Measurements from ENCODE around the gene CCDC171. TPM values are rescaled to one million over a fixed set of nuclear protein-coding genes. Genes with fewer than 3 reads are reported as not detected.

CCDC171 gene
- total and polyA plus RNA-seq, 12 donors: 0.29 to 2.4 (median 1.6) TPM

DNA sequence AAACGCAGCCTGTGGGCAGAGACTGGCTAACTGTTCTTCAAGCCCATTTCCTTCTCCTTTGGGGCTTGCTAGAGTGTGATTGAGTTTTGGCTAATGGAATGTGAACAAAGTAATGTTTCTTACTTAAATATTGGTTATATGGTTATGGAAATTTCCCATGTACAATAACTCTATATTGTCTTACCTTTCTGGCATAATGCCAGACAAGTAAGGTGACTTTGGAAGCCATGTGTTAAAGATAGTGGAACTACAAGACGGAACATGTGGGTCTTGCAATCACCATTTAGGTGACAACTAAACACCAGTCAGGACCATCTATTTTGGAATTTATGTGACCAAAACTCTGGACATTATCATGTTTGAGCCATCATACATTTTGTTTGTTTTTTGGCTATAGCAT lies 260.2 kb downstream of the CCDC171 start:
- Histone ChIP-seq H3K9me3 (peaks cover 0 to 16% (median 0%) of the 10 kb centered on the region in 11 donors), H3K36me3 (no peaks in the 10 kb centered on the region), H3K4me3 (no peak overlapping the region), H3K27ac (no peak overlapping the region), H3K4me1 (no peaks in the 10 kb centered on the region), H3K27me3 (no peaks in the 10 kb centered on the region)
- DNase-seq (no peak), ATAC-seq (no peak)
- TF ChIP-seq, protein P1, sequence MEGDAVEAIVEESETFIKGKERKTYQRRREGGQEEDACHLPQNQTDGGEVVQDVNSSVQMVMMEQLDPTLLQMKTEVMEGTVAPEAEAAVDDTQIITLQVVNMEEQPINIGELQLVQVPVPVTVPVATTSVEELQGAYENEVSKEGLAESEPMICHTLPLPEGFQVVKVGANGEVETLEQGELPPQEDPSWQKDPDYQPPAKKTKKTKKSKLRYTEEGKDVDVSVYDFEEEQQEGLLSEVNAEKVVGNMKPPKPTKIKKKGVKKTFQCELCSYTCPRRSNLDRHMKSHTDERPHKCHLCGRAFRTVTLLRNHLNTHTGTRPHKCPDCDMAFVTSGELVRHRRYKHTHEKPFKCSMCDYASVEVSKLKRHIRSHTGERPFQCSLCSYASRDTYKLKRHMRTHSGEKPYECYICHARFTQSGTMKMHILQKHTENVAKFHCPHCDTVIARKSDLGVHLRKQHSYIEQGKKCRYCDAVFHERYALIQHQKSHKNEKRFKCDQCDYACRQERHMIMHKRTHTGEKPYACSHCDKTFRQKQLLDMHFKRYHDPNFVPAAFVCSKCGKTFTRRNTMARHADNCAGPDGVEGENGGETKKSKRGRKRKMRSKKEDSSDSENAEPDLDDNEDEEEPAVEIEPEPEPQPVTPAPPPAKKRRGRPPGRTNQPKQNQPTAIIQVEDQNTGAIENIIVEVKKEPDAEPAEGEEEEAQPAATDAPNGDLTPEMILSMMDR (IDR thresholded peaks at IDR 0.05): no peak
- WGBS, 2 donors: 87 to 95% methylated on average over 2 of the region's 2 CpGs
- intact Hi-C loops (cut with DNase I): no loop called here

DNA sequence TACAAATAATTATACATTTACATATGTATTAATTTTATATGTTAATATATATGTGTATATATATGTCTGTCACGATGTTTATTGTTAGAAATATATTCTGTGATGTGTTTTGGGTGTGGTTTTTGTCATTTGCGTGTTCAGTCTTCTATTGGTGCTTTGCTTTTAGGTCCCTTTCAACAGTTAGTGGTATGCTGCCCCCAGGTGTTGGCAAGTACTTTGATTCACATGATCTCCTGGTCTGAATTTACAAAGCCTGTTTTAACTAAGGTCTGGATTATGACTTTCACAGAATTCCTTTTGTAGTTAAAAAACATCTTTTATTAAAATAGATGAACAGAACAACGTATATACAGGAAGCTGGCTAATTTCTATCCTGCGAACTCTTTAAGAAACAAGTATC lies 271.5 kb downstream of the CCDC171 start:
- Histone ChIP-seq H3K27me3 (no peaks in the 10 kb centered on the region), H3K36me3 (no peaks in the 10 kb centered on the region), H3K4me3 (no peak overlapping the region), H3K9me3 (peaks cover 0 to 4% (median 0%) of the 10 kb centered on the region in 11 donors), H3K4me1 (no peaks in the 10 kb centered on the region), H3K27ac (no peak overlapping the region)
- ATAC-seq: no peak
- TF ChIP-seq, protein P1 (IDR thresholded peaks at IDR 0.05): no peak
- WGBS, 2 donors: 56 to 62% methylated on average over 4 of the region's 4 CpGs
- intact Hi-C loops (cut with DNase I): no loop called here
- no peak for DNase-seq

DNA sequence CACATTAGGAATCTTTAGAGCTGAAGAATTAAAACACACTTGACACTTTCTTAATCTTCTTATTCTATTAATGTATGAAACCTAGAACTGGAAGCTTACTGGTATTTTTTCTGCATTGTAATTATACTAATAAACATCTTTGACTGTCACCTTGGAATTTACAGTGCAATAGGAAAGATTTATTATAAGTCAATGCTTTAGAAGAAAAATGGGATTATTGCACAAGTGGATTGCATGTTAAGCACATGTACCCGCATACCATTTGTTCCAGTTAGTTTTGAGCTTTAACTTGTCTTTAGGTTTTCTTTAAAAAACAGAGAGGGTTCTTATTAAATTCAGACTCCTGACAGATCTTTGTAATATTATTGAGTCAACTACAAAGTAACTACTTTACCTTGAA lies 278.5 kb downstream of the CCDC171 start:
- intact Hi-C loops (cut with DNase I): no loop called here

DNA sequence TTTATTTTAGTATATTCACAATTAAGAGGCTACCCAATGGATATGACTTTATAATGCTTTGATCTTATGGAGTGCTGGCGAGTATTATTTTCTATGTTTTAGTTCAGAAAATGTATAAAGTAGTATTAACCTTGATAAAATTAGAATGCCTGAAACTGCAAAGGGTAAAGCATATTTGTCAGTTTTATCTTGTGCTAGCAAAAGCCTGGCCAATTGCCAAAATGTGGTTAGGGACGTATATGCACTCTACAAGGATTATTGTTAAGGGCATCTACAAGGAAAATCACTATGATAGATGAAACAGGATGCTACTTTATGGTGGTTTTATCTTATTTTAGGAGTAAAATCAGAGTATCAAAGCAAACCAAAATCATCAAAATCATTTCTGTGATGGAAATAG lies 281.7 kb downstream of the CCDC171 start:
- Histone ChIP-seq H3K4me3 (no peak overlapping the region), H3K27me3 (no peaks in the 10 kb centered on the region), H3K9me3 (no peaks in the 10 kb centered on the region), H3K4me1 (no peaks in the 10 kb centered on the region), H3K27ac (no peak overlapping the region), H3K36me3 (no peaks in the 10 kb centered on the region)
- intact Hi-C loops (cut with DNase I): no loop called here
- ATAC-seq (no peak), DNase-seq (no peak)
- TF ChIP-seq, protein P1 (IDR thresholded peaks at IDR 0.05): no peak
- 56 to 65% methylated on average over 2 of the region's 2 CpGs for WGBS, 2 donors

More for the DNA sequence above, 278.5 kb downstream of the CCDC171 start:
- 96 to 100% methylated on average over 1 of the region's 1 CpG for WGBS, 2 donors
- Histone ChIP-seq H3K9me3 (no peaks in the 10 kb centered on the region), H3K27me3 (no peaks in the 10 kb centered on the region), H3K36me3 (no peaks in the 10 kb centered on the region), H3K27ac (no peak overlapping the region), H3K4me1 (no peaks in the 10 kb centered on the region), H3K4me3 (no peak overlapping the region)
- DNase-seq (no peak), ATAC-seq (no peak)
- TF ChIP-seq, protein P1 (IDR thresholded peaks at IDR 0.05): no peak
